Measurements from ENCODE around the gene MED12.

DNA sequence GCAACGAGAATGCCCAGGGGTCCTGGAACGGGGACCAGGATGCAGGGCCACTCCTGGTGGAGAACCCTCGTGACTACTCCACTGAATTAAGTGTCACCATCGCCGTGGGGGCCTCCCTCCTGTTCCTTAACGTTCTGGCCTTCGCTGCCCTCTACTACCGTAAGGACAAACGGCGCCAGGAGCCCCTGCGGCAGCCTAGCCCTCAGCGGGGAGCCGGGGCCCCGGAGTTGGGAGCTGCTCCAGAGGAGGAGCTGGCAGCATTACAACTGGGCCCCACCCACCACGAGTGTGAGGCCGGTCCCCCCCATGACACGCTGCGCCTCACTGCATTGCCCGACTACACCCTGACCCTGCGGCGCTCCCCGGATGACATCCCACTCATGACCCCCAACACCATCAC lies 51.2 kb downstream of the MED12 start:
- TF ChIP-seq, protein P1, sequence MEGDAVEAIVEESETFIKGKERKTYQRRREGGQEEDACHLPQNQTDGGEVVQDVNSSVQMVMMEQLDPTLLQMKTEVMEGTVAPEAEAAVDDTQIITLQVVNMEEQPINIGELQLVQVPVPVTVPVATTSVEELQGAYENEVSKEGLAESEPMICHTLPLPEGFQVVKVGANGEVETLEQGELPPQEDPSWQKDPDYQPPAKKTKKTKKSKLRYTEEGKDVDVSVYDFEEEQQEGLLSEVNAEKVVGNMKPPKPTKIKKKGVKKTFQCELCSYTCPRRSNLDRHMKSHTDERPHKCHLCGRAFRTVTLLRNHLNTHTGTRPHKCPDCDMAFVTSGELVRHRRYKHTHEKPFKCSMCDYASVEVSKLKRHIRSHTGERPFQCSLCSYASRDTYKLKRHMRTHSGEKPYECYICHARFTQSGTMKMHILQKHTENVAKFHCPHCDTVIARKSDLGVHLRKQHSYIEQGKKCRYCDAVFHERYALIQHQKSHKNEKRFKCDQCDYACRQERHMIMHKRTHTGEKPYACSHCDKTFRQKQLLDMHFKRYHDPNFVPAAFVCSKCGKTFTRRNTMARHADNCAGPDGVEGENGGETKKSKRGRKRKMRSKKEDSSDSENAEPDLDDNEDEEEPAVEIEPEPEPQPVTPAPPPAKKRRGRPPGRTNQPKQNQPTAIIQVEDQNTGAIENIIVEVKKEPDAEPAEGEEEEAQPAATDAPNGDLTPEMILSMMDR (IDR thresholded peaks at IDR 0.05), result no peak
- TF ChIP-seq EZH2 (IDR thresholded peaks at IDR 0.05) (no peak), EZH2phosphoT487 (IDR thresholded peaks at IDR 0.05) (no peak)
